GM18519 (cell line): ENCODE results near the gene CLDN22.

ENCODE experiments used
- ATAC-seq: cut with Tn5 transposase; IDR thresholded peaks from one replicate; pipeline ENCODE4 v1.9.1; 2021; ENCODE audit warnings: mild to moderate bottlenecking, moderate library complexity; ENCODE audit not compliant: unreplicated experiment, low FRiP score

CLDN22 gene

DNA sequence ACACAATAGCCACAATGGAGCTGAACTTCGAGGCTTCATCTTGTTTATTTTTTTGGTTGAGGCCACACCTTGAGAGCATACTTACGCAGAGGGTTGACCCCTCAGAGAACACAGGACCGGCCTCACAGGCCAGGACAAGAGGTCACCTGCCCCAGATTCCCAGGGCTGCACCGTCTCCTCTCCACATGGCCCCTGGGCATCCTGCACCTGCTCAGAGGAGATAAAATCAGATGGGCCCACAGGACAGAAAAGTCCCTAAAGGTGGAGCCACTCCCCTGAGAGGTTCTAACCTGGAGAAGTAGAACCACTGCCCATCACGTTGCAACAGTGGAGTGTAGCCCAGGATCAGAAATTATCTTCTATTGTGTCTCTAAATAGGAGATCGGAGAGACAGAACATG is 3.2 kb upstream of the CLDN22 start:
- ATAC-seq, result no peak

DNA sequence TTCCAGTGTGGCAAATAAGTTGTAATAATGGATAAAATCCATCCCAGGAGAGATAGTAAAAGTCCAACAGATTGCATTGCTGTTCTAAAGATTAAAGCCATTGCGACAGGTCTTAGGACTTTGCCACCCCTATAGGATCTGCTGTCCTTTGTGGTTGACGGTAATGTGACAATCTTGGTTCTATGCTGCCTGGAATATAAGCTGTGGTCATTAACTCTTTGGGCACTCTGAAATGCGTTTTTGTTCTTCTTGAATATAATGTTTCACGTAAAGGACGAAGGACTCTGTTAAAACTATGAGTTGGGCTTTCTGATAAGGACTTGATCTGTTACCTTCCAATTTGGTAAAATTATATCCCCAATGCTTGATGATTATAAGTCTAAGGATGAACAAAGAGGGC is 2.2 kb upstream of the CLDN22 start, which contains the start of gene CLDN24:
TSS of gene CLDN24 (minus strand) at position 101 of the 400 bp plus-strand sequence. CDS start at position 101, 0 bp downstream.
- ATAC-seq, result no peak

DNA sequence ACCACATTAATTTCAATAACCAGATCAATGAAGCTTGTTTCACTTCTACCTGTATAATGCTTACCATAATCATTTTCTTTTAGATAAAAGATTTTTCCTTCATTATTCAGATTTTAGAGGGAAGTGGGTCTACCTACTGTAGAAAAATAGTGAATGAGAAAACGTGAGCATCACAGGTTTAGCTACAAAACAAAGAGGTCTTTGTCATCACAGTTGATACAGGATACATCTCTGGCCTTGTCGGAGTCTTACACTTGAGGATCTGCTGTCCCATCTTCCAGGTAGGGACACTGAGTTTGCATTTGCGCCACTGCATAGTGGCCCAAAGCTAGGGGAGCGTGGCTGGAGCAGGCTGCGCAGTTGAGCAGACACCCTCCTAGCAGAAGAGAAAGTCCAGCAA is 1.4 kb upstream of the CLDN22 start:
- no peak for ATAC-seq

DNA sequence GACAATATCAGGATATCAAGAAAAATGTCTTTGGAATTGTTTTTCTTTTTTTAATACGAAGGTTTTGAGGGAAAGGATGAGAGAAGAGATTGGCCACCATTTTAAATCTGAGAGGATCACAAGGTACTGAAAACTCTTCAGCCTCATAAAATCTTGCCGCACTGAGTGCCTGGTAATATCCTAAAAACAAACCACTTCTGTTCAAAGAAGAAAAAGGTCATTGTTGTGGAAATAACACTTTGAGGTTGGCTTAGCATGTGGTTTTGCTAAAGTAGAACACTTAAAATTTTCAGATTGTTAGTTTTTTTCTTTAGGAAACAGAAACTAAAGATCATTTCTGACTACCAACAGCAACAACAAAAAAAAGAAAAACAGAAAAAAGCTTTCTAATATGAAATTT is 1.0 kb upstream of the CLDN22 start:
- ATAC-seq, result no peak

DNA sequence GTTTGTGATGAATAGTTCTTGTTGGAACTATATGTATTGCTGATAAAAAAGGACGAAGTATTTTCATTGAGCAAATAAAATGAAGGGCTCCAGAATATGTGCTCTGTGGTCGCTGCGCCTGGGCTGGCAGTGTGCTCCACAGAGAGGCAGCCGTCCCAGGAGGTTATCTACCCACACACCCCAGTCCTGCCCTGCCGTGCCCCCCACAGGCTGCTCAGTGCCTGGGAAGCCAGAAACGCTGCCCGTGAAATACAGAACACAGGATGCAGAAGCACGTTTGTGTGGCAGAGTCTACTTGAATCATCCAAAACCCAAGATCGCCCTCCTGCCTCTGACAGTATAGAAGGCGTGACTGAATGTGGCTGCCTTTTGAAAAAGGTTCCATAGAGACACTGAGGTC is 1.4 kb downstream of the CLDN22 start:
- ATAC-seq, result no peak

DNA sequence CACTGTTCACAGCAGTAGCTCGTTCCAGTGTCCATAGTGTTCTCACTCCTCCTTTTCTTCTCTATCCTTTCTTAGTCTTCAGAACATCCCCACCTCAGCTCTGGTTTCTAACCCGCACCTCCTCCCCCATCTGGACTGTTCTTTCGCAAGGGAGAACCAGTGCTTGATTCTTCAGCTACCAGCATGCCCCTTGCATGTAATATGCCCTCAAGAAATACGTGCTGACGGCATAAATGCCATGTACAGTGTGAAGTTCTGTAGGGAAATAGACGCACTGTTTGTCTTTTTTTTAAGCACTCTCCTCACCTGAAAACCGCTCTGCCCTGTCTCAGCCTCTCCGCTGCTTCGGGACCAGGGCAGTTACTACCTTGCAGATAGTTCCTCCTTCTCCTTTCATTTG is 5.3 kb downstream of the CLDN22 start:
- no peak for ATAC-seq

DNA sequence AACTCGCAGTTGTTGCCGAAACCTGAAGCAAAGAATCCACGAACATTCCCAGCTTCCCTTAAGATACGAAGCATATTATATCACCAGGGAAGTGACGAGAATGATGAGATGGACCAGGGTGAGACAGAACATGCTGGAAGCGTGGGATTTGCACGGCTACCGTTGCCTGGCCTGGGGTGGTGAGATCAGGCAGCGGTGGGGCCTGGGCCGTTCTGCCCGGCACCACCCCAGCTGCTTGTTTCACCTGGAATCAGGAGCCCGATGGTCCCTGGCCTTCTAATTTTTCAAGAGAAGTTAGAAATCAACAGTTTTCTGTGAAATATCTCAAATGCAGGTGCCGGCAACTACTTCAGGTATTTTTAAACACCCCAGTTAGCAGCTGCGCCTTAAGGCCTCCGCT is 5.7 kb downstream of the CLDN22 start:
- ATAC-seq, result no peak

DNA sequence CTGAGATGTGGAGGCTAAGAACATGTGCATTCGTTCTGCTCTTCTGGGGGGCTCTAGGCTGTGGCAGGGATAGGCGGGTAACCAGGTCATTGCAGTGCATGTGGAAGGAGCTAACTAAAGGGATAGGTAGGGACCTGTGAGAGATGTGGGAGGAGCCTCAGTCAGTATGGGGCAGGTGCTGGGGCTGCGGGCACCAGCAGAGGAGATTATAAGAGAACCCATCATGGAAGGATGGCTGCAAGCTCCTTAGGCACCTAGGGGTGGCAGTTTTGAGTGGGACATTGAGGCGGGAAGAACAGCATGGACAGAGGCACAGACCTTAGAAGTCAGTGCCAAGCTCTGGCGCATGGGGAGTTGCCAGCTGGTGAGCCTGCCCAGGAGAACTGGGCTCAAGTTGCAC is 7.2 kb downstream of the CLDN22 start:
- no peak for ATAC-seq

DNA sequence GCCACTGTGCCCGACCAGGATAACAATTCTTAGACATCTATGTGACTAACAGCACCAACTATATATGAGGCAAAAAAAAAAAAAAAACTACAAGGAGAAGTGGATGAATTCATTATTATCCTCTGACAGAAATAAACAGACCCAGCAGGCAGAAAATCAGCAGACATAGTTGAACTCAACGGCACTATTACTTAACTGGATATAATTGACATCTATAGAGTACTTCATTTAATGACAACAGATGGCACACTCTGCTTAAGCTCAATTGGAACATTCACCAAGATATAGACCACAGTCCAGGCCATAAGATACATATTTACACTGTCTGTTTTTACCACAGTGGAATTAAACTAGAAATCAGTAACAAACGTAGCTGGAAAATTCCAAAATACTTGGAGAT is 13.3 kb downstream of the CLDN22 start:
- no peak for ATAC-seq

DNA sequence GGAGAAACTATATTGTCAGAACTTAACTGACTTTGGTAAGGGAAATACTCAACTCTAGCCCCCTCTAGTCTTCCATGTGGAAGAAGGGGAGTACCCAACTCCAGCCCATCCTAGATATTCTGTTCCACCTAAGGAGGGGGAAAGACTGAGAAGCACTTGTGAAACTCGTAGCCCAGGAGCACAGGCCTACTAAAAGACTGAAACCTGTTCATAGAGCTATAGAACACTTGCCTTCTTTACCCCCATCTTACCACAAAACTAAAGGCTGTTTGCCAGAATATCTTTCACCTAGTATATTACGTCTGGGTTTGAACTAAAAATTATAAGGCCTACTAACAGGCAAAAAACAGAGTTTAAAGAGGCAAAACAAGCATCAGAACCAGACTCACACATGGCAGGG is 15.5 kb downstream of the CLDN22 start:
- ATAC-seq, result no peak

DNA sequence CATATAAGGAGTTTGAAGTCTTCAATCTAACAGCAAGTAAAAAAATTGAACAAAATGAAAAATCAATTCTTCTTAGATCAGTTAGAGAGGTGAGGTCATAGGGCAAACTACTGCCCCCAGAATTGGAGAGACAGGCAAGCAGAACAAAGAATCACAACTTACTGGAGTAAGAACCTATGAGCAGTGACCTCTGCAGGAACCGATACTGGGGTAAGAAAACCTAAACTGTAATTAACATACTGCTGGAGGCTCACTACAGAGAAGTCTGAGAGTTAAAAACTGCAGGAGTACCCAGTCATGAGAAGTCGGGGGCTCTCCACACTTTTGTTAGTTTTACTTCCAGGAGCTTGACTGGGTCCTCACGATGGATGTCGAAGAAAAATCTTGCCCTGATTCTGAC is 16.0 kb downstream of the CLDN22 start:
- ATAC-seq, result no peak

DNA sequence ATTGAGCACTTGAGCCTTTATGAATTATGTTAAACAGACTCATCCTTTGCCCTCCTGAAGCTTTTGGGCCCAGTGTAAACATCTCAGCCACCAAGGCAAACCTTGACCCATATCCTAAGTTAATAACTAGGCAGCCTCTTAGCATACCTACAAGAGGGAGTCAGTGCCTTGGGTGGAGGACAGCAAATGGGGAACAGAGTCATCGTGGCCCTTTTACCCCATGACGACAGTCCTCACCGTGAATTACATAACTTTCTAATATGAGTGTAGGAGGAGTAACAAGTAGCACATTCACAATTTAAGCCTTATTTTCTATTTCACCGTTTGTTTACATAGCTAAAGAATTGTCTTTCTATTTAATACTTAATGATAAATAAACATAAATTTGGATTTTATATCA is 16.8 kb downstream of the CLDN22 start:
- no peak for ATAC-seq

DNA sequence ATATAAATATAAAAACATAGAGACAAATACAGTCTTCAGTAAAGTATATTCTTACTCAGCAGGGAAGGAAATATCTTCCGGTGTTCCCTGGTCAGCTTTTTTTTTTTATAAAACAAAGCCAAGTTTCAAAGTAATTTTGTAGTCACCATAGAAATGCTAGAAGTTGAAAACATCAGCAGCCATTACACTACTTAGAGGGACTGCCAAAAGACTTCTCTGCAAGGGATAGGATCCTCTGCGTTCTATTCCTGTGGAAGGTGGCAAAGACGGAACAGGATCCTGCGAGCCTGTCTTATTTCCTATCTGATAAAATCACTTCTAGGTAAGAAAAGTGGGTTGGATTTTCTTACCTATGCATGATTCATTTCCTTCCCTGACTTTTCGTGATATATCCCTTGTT is 19.4 kb downstream of the CLDN22 start:
- no peak for ATAC-seq

DNA sequence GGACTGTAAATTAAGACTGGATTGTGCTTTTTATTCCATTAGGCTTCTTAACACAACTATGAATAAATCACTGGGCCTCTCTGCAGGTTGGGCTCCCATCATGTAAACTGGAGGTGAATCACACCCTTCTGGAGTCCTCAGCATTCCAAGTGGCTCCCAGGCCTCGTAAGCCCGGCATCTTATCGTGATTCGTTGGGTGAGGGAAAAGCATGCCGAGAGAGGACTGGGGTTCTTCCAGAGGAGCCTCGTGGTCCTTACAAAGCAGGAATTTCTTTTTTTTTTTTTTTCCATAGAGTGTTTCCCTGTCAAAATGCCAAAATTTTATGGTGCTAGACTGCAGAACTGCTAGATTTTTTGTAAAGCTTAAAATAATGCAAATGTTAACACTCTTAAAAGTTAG is 20.0 kb downstream of the CLDN22 start:
- no peak for ATAC-seq

DNA sequence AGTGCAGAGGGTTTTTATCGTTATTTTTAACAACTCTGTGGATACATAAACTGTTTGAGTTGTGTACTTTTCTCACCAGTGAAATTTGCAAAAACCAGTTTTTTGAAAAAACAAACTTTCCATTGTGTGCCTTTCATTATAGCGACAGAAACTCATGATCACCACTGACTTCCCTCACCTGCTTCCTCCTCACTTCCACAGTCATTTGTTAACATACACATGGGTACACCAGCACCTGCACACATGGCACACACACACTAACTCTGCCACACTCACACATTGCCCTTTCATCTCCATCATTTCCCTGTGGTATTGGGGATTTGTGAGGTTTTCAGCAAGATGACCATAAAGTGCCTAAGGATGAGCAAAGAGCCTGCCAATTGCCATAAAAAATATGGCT is 20.6 kb downstream of the CLDN22 start:
- ATAC-seq, result no peak

DNA sequence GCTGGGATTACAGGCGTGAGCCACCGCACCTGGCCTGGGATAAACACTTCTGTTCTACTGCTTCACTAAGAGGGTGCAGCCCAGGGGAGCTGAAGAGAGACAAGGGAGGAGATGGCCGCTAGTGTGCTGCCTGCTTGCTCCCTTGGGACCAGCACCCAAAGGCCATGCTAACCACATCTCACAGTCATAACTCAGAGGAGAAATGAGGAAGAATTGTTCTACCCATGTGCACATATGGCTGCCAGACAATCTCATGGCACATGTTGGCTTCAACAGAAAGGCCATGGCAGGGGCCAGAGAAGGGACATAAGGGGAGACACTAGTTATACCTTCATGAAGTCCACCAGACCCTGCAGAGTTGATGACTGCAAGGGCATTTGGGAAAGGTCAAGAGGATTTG is 22.4 kb downstream of the CLDN22 start:
- peak; percentile 72 for ATAC-seq

DNA sequence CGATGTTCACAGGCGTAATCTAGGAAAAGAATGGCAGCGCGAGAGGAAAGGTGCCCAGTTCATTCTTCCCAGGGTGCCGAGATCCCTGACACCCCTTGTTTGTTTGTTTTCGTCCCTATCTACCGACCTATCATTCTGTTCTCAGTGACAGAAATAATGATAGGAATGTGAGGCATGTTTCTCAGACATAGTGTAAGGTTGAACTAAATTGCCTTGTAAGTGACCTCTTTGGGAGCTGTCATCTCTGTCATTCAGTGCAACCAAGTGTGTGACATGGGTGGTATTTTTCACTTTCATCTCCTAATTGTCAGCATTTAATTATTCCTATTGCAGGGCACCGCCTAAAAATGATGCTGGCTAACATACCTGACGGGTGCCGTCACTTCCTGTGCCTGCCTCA is 24.4 kb downstream of the CLDN22 start:
- ATAC-seq, result no peak

DNA sequence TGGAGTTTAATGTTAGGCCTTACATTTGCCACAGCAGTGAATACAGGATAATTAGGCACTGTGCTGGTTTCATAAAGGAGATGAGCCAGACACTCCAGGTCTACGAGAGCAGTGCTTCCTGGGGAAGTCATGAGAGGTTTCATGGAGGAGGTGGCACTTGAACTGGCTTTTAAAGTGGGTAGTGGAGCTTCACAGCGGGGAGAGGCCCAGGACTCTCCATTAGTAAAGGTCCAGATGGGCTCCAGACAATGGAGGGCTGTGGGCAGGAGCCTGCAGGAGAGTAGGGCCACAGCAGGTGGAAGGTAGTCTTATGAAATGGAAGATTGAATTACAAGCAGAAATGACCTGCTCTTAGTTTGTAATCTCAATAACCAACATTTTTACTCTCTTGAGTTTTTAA is 29.0 kb downstream of the CLDN22 start:
- no peak for ATAC-seq

DNA sequence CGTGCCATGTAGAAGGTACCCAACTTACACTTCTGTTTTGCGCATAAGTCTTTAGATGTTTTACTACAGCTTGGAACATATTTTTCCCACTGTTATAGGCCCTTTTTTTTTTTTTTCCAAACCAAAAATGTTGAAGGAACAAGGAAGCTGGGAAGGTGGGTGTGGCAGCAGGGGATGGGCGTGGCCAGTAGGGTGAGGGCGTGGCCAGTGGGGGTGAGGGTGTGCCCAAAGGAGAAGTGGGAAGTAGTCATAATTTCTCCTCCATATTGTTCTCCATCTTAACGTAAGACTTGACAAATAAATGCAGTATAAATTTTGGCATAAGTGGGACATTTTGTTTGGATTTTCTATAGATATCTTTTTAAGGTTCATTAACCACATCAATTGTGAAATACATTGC is 30.4 kb downstream of the CLDN22 start:
- no peak for ATAC-seq

DNA sequence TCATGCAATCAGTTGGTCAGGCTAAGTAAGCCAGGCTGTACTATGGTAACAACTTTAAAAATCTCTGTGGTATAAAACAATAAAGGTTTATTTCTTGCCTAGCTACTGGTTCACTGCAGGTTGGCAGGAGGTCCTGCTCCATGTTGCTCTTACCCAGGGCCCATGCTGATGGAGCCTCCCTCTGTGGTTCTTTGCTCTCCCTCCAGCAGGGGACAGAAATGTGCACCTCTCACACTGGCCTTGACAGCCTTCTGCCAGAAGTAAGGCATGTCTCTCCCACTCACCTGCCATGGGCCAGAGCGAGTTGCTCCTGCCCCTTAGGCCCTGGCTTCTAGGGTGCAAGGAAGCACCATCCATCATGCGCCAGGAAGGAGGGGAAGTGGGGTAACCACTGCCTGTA is 31.1 kb downstream of the CLDN22 start:
- ATAC-seq, result no peak

DNA sequence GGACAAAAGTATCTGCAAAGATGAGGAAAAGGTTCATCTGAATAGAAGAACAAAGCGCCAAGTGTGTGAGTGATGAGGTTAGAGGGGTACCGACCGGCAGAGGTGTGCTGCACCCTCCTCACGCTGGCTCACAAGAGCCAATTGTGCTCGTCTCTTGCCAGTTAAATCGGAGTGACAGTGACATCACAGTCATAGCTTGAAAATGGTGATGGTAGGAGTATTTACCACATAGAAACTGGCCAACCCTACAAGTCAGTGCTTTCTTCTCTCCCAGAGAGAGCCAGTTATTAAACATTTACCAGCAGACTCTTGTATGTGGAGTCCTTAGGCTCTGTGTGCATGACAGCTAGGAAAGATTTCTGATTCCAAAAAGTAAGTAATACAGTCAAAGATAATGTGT is 32.4 kb downstream of the CLDN22 start:
- ATAC-seq, result no peak

DNA sequence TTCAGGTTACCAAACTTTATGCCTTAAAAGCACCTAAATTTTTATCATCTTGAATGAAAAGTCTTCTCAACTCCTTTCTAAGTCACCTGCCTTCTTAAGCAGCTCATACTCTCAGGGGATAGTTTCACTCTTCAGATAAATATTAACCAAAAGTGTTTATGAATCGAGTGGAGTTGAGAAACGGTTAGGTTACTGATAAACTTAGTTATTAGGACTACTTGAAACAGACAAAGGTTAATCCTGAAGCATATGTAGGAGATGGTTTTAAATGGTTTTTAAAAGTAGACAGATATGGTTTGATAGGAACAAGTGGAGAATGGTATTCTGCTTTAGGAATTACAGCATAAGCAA is 32.8 kb downstream of the CLDN22 start:
- no peak for ATAC-seq

DNA sequence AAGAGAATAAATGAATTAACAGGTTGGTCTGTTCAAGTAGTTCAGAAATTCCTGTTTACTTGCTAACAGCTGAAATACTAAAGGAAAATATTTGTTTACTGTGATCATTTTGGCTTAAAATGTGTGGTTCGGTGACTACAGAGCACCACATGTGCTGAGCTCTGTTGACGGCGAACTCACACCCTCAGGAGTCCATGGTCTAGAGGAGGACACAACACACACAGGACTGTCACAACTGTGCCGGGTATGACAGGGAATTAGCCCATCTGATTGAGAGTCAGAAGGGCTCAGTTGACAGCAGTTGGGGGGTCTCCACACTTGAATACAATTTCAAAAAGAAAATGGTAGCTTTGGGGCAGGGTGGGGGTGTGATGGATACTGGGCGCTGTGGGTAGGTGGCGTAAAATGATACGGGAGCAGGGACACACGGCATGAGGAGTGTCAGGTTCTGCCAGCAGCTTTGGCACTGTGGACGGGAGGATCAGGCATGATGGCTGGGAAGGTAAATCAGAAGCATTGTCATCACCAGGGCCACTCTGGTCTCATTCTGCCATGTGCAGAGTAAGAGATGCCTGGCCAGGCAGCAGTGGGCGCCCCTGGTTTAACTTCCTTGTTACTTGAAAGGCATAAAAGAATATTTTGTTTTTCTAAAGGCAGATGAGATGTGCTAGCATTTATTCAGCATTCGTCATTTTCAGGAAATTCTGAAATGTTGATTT is 33.3 kb downstream of the CLDN22 start:
- ATAC-seq, result no peak
